SH-SY5Y (cell line): ENCODE data around the gene IKZF1.

Source experiments
- GATA2 ChIP-seq: IDR thresholded peaks from 2 replicates; pipeline ENCODE4 v1.6.1; 2011; ENCODE audit warnings: mild to moderate bottlenecking, low read depth, low read length
- GATA3 ChIP-seq: IDR thresholded peaks from 2 replicates; pipeline ENCODE4 v1.6.1; 2011; ENCODE audit warnings: low read depth, mild to moderate bottlenecking, low read length, moderate library complexity

DNA sequence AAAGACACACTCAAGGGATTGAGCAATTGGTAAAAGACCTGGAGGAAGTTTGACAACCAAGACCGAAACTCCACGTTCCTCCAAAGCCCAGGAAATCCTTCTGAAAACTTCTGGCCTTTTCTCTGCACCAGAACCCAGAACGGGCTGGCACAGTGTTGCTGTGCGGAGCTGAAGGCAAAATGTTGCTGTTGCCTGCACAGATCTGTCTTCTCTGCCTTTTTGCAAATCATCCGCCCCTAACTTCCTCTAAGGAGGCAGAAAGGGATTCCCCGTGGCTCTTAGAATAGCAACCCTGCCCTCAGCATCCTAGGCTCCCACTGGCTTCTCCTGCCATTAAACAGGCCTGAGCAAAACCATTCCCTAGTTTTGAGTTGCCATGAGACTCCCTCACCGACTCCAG, 100.7 kb downstream of the IKZF1 start:
- TF ChIP-seq GATA3 (no peak), GATA2 (no peak)
